ENCODE measurements around the gene TRIP6. TPM values are rescaled to one million over a fixed set of nuclear protein-coding genes. Genes with fewer than 3 reads are reported as not detected.

Gene TRIP6
- total RNA-seq, 4 donors from 2014 or later: 24.9 to 53.5 (median 43.1) TPM

DNA sequence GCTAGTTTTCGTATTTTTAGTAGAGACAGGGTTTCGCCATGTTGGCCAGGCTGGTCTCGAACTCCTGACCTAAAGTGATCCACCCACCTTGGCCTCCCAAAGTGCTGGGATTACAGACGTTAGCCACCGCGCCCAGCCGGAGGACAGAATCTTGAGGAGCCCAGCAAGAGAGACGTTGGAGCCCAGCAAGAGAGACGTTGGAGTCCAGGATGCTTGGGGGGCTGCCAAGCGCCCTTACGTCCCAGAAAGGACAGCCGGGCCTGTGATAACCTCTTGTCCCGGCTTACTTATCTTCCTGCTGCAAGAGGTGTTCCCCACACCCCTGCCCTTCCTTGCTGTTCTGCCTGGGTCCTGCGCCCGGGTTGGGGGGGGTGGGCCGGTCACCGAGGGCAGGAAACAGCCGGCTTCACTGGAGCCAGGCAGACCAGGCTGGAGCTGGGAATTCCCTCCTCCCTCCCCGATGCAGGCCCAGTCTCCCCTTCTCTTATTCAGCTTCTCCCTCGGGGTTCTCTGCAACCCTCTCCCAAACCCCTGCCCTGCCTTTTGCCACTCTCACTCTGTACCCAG is 38.0 kb upstream of the TRIP6 start:
- TF ChIP-seq, protein P1, sequence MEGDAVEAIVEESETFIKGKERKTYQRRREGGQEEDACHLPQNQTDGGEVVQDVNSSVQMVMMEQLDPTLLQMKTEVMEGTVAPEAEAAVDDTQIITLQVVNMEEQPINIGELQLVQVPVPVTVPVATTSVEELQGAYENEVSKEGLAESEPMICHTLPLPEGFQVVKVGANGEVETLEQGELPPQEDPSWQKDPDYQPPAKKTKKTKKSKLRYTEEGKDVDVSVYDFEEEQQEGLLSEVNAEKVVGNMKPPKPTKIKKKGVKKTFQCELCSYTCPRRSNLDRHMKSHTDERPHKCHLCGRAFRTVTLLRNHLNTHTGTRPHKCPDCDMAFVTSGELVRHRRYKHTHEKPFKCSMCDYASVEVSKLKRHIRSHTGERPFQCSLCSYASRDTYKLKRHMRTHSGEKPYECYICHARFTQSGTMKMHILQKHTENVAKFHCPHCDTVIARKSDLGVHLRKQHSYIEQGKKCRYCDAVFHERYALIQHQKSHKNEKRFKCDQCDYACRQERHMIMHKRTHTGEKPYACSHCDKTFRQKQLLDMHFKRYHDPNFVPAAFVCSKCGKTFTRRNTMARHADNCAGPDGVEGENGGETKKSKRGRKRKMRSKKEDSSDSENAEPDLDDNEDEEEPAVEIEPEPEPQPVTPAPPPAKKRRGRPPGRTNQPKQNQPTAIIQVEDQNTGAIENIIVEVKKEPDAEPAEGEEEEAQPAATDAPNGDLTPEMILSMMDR (IDR thresholded peaks at IDR 0.05; ENCODE audit: low read depth): no peak

- TF ChIP-seq, protein P1 (IDR thresholded peaks at IDR 0.05; ENCODE audit: low read depth): no peak
Observed at GRCh38 chr7:100830396-100830795, 36.8 kb upstream of the TRIP6 start.

DNA sequence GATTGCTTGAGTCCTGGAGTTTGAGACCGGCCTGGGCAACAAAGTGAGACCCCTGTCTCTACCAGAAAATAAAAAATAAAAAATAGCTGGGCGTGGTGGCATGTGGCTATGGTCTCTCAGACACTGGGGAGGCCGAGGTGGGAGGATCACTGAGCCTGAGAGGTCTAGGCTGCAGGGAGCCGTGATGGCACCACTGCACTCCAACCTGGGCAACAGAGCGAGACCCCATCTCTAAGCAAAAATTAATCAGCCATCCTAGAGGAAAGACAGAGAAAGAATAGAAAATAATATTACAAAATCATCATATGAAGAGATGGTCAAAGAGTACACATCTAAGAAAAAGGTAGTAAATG is 34.9 kb upstream of the TRIP6 start:
- TF ChIP-seq, protein P1 (IDR thresholded peaks at IDR 0.05; ENCODE audit: low read depth): no peak

DNA sequence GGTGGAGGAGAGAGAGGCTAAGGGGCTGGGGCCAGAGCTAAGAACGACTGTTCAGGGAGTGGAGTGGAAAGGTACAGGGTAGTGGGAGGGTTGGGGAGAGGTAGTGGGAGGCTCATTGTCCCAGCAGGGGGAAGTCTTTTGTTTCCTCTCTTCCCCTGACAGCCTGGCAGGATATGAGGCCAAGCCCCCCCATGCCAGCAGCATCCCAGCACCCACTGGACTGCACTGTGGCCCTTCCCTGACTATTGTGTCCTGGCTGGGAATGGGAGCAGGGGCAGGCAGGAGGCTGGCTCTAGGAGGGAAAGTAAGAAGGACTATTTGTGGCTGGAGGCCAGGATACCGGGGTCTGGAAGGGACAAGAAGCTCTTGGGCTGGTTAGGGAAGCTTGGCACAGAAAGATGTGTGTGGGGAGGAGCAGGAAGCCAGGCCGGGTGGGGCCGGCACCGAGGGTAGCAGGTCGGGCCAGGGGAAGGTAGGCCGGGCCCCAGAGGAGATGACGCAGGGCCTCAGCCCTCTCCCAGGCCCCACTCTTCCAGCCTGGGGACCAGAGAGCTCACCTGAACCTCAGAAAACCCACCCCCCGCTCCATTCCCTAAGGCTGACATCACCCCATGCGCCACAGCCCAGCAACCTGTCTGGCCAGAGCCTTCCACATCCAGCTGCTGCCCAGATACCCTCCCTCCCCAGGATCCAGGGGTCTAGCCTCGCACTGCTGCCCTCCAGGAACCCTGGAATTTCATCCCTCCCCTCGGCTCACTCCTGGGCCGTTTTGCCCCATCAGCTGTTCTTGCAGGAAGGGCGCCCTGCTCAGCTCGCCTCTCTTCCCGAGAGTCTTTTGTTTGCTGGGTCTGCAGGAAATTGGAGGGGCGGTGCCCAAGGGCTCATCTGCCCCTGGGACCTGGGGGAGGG is 31.0 kb upstream of the TRIP6 start:
- TF ChIP-seq, protein P1 (IDR thresholded peaks at IDR 0.05; ENCODE audit: low read depth): no peak

DNA sequence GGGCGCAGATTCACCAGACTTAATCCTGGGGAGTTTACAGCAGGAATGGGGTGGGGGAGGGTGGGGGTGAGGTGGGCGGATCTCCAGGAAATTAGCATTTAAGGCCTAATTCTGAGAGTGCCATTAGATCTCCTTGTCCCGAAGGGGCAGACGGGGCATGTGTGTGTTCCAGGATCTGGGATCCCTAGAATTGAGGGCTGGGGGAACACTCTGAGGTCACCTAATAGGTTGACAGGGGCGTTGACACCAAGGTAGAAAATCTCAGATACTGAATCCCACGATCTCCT is 30.4 kb upstream of the TRIP6 start:
- TF ChIP-seq, protein P1 (IDR thresholded peaks at IDR 0.05; ENCODE audit: low read depth): no peak

DNA sequence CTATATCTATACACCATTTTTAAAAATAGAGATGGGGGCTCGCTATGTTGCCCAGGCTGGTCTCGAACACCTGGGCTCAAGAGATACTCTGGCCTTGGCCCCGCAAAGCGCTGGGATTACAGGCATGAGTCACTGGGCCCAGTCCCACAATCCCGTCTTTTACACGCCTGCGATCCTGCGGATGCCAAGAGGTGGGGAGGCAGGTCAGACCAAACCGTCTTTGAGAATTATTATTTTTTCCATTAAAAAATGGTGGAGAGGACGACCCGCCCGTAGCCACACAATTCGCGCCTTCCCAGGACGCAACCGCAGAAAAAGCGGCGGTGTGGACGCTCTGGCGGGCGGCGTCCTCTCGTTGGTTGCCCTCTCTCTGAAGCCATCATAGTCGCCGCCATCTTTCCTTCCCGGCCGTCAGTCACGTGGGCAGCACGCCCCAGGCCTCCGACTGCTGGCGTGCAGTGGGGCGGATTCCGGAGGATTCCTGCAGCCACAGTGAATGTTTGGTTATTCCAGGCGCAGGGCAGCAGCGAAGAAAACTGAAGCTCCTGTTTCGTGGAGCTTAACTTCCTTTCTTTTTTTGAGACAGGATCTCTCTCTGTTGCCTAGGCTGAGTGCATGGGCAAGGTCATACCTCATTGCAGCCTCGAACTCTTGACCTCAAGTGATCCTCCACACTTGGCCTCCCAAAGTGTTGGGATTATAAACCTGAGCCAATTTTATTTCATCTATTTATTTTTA is 29.9 kb upstream of the TRIP6 start:
- TF ChIP-seq, protein P1 (IDR thresholded peaks at IDR 0.05; ENCODE audit: low read depth): no peak

DNA sequence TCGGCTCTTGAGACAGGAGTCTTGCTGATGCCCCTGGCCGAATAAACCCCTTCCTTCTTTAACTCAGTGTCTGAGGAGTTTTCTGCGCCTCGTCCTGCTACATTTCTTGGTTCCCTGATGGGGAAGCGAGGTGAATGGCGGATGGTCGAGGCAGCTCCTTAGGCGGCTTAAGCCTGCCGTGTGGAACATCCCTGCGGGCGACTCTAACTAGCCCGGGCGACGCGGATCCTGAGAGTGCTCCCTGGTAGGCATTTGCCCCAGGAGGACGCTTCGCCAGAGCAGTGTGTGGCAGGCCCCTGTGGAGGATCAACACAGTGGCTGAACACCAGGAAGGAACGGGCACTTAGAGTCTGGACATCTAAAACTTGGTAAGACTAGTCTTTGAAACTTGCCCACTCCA is 27.8 kb upstream of the TRIP6 start:
- TF ChIP-seq, protein P1 (IDR thresholded peaks at IDR 0.05; ENCODE audit: low read depth): no peak
